ENCODE data around the gene HACE1. TPM values are rescaled to one million over a fixed set of nuclear protein-coding genes. Genes with fewer than 3 reads are reported as not detected.
A peak's percentile ranks its signal among the peaks of the same experiment; 100 is the strongest.

The HACE1 gene
- total RNA-seq, 1 donor = 16.6 TPM

GRCh38 chr6:104896914-104897313 lies 37.2 kb upstream of the HACE1 start:
- Histone ChIP-seq H4K20me1 (ENCODE audit: insufficient read depth, low read length) (no peaks in the 10 kb centered on the region), H3K9me3 (ENCODE audit: low read depth, low read length) (no peaks in the 10 kb centered on the region), H3K27me3 (ENCODE audit: insufficient read depth, low read length) (no peaks in the 10 kb centered on the region), H3K4me3 (ENCODE audit: insufficient read depth, low read length) (no peak overlapping the region), H3K36me3 (ENCODE audit: insufficient read depth, low read length) (no peaks in the 10 kb centered on the region), H3K4me1 (ENCODE audit: insufficient read depth, low read length) (no peaks in the 10 kb centered on the region), H3K79me2 (ENCODE audit: insufficient read depth, low read length) (no peaks in the 10 kb centered on the region), H3K27ac (ENCODE audit: low read depth, low read length) (no peak overlapping the region), H3K4me2 (ENCODE audit: insufficient read depth, low read length) (no peak overlapping the region), H2AFZ (ENCODE audit: low read length) (no peak overlapping the region)
- peak; percentile 30 for TF ChIP-seq CTCF (IDR thresholded peaks at IDR 0.05; ENCODE audit: extremely low read depth, low read depth, low read length)
- DNase-seq (ENCODE audit: insufficient read length, low spot score, missing footprints) = no peak

GRCh38 chr6:104888066-104888465 lies 28.3 kb upstream of the HACE1 start:
- Histone ChIP-seq H3K36me3 (ENCODE audit: insufficient read depth, low read length) (no peaks in the 10 kb centered on the region), H2AFZ (ENCODE audit: low read length) (no peak overlapping the region), H3K4me3 (ENCODE audit: insufficient read depth, low read length) (no peak overlapping the region), H3K79me2 (ENCODE audit: insufficient read depth, low read length) (no peaks in the 10 kb centered on the region), H3K9me3 (ENCODE audit: low read depth, low read length) (no peaks in the 10 kb centered on the region), H3K27me3 (ENCODE audit: insufficient read depth, low read length) (no peaks in the 10 kb centered on the region), H3K4me2 (ENCODE audit: insufficient read depth, low read length) (no peak overlapping the region), H3K4me1 (ENCODE audit: insufficient read depth, low read length) (no peaks in the 10 kb centered on the region), H4K20me1 (ENCODE audit: insufficient read depth, low read length) (no peaks in the 10 kb centered on the region), H3K27ac (ENCODE audit: low read depth, low read length) (no peak overlapping the region)
- no peak for DNase-seq (ENCODE audit: insufficient read length, low spot score, missing footprints)
- no peak for TF ChIP-seq CTCF (IDR thresholded peaks at IDR 0.05; ENCODE audit: extremely low read depth, low read depth, low read length)

- H3K79me2 ChIP-seq (ENCODE audit: insufficient read depth, low read length) = no peaks in the 10 kb centered on the region
- no peak for DNase-seq (ENCODE audit: insufficient read length, low spot score, missing footprints)
Observed at GRCh38 chr6:104887350-104887749, 27.6 kb upstream of the HACE1 start.

DNA sequence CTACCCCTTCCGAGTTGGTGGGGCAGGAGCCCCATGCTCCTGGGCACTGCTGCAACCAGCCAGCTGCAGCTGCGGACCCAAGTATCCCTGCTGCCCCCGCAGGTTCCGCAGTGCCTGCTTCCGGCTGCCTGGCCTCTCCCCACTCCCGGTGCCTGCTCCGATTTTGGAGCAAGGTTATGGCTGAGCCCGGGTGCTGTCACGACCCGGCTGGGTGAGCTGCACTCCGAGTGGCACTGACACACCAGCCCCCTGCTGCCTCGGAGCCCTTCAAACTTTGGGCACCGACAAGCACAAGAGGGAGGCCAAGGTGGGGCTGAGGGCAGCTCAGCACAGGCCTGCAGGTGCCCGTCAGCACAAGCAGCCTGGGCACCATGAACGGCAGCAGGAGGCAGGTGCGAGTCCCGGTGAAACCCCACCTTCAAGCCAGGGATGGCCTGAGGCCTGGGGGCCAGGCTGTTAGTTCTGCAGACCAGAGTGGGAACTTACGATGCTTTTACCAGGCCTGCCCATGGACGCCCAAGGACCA lies 25.9 kb upstream of the HACE1 start:
- Histone ChIP-seq H2AFZ (ENCODE audit: low read length) (no peak overlapping the region), H4K20me1 (ENCODE audit: insufficient read depth, low read length) (no peaks in the 10 kb centered on the region), H3K4me3 (ENCODE audit: insufficient read depth, low read length) (no peak overlapping the region)

More at GRCh38 chr6:104887350-104887749, 27.6 kb upstream of the HACE1 start:
- Histone ChIP-seq H3K4me1 (ENCODE audit: insufficient read depth, low read length) (no peaks in the 10 kb centered on the region), H3K4me2 (ENCODE audit: insufficient read depth, low read length) (no peak overlapping the region), H3K36me3 (ENCODE audit: insufficient read depth, low read length) (no peaks in the 10 kb centered on the region), H3K27me3 (ENCODE audit: insufficient read depth, low read length) (no peaks in the 10 kb centered on the region), H2AFZ (ENCODE audit: low read length) (no peak overlapping the region), H3K9me3 (ENCODE audit: low read depth, low read length) (no peaks in the 10 kb centered on the region), H4K20me1 (ENCODE audit: insufficient read depth, low read length) (no peaks in the 10 kb centered on the region), H3K4me3 (ENCODE audit: insufficient read depth, low read length) (no peak overlapping the region), H3K27ac (ENCODE audit: low read depth, low read length) (no peak overlapping the region)
- no peak for TF ChIP-seq CTCF (IDR thresholded peaks at IDR 0.05; ENCODE audit: extremely low read depth, low read depth, low read length)

More for the DNA sequence above, 25.9 kb upstream of the HACE1 start:
- no peak overlapping the region for H3K27ac ChIP-seq (ENCODE audit: low read depth, low read length)
- DNase-seq (ENCODE audit: insufficient read length, low spot score, missing footprints) = no peak
- no peaks in the 10 kb centered on the region for H3K27me3 ChIP-seq (ENCODE audit: insufficient read depth, low read length)
- no peaks in the 10 kb centered on the region for H3K9me3 ChIP-seq (ENCODE audit: low read depth, low read length)
- H3K36me3 ChIP-seq (ENCODE audit: insufficient read depth, low read length) = no peaks in the 10 kb centered on the region
- no peak overlapping the region for H3K4me2 ChIP-seq (ENCODE audit: insufficient read depth, low read length)
- no peaks in the 10 kb centered on the region for H3K4me1 ChIP-seq (ENCODE audit: insufficient read depth, low read length)
- no peak for TF ChIP-seq CTCF (IDR thresholded peaks at IDR 0.05; ENCODE audit: extremely low read depth, low read depth, low read length)
- H3K79me2 ChIP-seq (ENCODE audit: insufficient read depth, low read length) = no peaks in the 10 kb centered on the region

Measured in osteoblast (primary cell).